Measurements from ENCODE around the gene BNC2.

Gene BNC2

GRCh38 chr9:16602494-16602893, 268.0 kb downstream of the BNC2 start:
- no peak for DNase-seq

DNA sequence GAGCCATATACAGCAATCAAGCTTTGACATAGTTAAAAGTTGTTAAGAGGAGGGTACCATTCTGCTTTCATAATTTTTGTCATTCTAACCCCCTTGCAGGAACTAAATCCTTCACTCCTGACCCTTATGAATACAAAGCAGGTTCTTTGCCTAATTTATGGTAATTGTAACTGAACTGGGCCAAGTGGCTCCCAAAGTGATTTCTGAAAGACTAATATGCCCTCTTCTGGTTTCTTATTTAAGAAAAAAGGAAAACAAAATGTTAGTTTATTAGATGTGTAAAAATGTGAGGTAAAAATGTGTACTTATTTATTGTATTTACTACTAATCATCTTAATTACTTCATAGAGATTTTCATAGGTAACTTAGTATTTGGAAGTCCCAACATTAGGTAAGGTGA, 268.5 kb downstream of the BNC2 start:
- DNase-seq = no peak

DNA sequence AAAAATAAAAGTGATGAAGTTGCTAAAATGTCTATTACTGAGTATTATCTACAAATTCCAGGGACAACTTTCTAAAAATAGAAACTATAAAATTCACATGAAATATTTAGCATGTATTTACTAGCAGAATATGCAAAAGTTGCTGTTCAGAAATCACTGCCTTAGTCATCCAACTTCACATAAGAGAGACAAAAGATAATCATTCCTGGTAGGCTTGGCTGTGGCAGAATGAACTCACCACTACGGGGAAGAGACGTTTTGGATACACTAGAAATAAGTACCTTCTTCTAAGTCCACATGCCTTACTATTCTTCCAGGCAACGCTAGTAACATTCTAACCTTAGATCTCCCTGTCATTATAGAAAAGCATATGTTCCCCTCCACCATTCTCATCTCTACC, 272.2 kb downstream of the BNC2 start:
- no peak for DNase-seq

DNA sequence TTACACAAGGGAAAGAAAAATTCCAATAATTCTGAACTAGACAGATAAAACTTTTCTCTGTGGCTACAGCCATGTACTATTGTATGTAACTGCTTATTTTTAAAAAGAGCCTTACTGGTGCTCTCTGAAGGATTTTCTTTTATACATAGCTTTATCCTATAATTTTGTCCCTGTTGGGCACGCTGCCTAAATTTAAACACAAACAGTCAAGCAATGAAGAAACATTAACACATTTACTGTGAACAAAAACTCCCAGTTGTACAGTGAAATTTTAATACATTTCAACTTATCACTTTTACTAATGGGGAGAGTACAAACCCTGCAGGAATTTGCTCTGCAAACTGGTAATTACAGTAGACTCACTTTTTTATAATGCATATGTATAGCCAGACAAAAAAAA, 273.3 kb downstream of the BNC2 start:
- no peak for DNase-seq

GRCh38 chr9:16595227-16595626, 275.2 kb downstream of the BNC2 start:
- DNase-seq = no peak

GRCh38 chr9:16594787-16595186, 275.7 kb downstream of the BNC2 start:
- DNase-seq = no peak

DNA sequence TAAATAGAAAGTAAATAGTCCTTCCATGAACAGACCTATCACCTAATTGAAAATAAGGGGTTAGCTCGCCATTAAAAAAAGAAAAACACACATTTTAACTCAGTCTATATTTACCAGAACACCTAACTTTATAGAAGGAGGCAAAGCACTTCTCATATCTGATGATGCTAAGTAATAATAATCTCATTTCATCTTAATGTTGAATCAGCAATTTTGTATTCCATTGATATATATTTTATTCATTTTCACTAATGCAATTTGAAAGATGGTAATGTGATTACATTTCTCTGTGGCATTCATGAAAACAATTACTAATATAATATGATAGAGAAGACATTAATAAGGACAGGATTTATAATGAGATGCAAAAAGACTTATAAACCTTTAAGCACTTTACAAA, 276.7 kb downstream of the BNC2 start:
- no peak for DNase-seq

DNA sequence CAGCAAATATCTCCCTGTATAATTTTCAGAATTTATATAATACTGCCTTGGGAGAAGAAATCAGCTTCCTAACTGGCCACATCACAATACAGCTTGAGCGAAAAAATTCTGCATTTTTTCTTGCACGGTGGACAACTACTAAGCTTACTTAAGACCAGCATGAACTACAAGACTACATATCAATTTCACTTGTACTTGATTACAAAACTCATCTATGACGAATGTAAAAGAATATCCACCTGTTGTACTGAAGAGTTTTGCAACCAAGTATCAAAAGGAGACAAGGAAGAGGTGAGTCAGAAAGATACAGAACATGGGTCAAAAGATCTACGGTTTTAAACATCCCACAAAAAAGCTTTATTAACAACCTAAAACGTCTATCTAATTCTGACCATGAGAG, 279.4 kb downstream of the BNC2 start:
- DNase-seq = no peak

DNA sequence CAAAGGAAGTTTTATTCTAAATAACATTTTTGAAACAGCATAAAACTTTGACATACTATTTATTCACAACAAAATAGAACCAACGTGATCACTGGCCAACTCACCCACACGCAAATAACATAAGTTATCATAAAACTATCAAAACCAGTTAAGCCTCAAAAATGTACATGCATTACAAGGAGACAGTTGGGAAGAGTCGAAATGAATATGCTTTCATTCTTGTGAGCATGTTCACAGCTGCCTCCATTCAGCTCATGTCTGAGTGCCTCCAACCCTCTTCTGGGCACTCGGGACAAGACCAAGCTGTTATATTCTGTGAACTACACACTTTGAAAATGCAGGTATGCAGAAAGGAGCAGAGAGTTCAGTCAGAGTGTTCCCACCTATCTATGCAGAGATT, 284.9 kb downstream of the BNC2 start:
- DNase-seq = no peak

- DNase-seq = no peak
Observed at GRCh38 chr9:16579872-16580432, 290.5 kb downstream of the BNC2 start.

GRCh38 chr9:16575986-16576245, 294.6 kb downstream of the BNC2 start:
- no peak for DNase-seq

DNA sequence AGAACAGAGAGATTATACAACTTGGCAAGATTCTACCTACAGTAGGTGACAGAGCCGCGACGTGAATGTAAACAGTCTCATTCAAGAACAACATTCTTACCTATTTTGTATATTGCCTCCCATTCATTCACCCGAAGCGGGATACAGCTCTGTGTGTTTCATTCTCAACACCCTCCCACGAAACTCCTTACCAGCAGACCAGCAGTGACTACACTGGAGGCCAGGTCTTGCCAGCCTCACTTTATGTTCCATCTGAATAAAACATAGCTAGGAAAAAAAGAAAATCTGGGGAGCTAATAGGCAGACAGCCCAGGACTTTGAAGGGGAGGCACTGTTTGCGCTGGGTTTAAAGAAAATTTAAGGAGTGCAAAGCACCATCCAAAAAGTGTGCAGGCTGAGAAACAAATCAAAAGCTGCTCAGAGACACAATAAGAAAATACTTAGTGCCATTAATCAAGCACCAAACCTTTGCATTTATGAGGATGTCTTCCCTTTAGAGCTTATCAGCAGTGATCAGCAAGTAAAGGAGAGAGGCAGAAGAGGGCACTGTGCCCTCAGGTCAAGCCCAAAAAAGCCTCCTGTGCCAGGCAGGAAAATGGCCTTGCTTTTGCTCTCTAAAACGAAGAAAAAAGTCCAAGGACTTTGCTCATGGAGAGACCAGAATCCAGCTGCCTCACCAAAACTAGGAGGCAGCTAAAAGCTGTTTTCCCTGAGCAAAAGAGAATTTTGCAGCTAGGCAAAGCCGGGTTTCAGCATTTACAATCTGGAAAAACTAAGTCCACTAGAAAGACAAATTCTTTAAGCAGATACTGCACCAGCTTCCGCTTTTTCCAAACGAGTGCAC, 295.1 kb downstream of the BNC2 start:
- no peak for DNase-seq

GRCh38 chr9:16572005-16572734, 298.3 kb downstream of the BNC2 start:
- DNase-seq = no peak

DNA sequence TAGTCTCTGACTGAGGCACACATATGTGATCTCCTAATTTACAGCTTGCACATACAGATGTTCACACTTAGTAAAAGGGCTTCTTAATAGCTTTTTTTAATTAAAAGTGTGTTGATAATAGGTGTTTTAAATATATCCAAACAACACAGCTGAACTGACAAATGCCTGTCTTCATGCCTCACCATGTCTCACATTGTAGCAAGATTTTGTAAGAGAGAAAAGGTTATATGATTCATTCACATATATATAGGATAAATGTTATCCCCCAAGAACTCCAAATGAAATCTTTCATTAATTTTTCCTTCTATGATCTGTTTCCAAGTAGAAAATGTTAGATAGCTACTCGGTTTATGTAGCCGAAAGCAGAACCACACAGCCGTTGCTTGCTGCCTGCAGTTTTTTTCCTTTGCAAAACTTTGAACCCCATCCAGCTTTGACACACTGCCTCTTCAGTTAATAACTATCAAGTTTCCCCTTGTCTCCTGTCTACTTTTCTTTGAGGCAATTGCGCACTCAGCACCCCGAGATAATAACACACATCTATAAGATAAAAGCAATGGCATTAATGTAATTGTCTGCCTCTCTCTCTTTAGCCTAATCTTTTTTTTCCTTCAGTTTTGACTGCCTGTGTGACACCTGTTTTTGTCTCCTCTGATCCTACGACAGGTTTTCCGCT, 299.2 kb downstream of the BNC2 start:
- no peak for DNase-seq

GRCh38 chr9:16563446-16563845, 307.0 kb downstream of the BNC2 start:
- no peak for DNase-seq

DNA sequence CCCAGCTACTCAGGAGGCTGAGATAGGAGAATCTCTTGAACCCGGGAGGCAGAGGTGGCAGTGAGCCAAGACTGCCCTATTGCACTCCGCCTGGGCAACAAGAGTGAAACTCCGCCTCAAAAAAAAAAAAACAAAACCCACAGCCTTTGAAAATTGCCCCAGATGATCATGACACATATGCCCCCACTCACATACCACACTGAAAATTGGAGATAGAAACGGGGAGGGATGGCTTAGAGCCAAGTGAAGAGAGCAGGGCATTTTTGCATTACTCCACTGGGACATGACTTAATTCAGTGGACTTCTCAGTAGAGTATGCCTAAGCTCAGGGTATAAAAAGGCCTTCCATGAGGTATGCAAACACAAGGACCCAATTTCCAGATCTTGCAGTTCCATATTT, 309.3 kb downstream of the BNC2 start:
- no peak for DNase-seq

- no peak for DNase-seq
Observed at GRCh38 chr9:16559418-16560188, 310.9 kb downstream of the BNC2 start.

DNA sequence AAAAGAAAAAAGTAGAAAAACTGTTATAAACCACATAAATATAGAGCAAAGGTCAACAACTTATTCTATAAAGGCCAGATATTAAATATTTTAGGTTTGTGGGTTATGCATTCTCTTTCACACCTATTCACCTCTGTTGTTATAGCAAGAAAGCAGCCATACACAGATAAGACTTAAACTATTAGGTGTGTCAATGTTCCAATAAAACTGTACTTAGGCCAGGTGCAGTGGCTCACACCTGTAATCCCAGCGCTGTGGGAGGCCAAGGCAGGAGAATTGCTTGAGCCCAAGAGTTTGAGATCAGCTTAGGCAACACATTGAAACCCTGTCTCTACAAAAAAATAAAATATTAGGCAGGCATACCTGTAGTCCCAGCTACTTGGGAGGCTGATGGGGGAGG, 314.7 kb downstream of the BNC2 start:
- no peak for DNase-seq

DNA sequence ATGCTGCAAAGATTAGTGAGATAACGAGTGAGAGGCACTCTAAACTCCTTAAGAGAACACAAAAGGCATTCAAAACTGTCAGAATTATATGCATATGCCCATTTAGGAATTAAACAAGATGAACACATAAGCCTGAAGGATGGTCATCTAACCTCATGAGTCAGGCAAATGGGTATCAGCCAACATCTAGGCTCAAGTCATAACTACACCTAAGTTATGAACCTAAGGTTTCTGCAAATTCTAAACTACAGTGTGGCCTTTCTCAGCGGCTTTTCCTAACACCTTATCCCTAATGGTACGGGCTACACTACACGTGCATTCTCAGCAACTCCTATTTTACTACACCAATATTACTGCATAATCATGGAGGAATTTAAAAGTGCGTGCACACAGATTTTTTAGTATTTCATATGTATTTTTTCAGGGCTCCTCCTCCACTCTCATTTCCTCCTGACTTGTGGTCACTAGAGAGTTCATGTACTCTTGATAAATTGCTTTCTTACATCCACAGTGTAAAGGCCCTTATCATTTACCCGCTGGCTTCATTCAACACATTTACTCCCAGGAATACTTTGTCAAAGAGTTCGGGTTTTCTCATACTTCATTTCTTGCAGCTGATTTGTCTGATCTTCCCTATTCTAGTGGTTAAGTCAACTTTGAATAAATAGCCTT, 316.5 kb downstream of the BNC2 start:
- no peak for DNase-seq

GRCh38 chr9:16552252-16552651, 318.2 kb downstream of the BNC2 start:
- no peak for DNase-seq

- DNase-seq = no peak
Observed at GRCh38 chr9:16551692-16552091, 318.8 kb downstream of the BNC2 start.
